ENCODE data around the gene STARD3. TPM values are rescaled to one million over a fixed set of nuclear protein-coding genes. Genes with fewer than 3 reads are reported as not detected.

The STARD3 gene
- polyA plus RNA-seq, 1 donor: 29.9 TPM

- no peak for DNase-seq (ENCODE audit: low read depth)
Measured at GRCh38 chr17:39660397-39661385, 23.7 kb downstream of the STARD3 start.

DNA sequence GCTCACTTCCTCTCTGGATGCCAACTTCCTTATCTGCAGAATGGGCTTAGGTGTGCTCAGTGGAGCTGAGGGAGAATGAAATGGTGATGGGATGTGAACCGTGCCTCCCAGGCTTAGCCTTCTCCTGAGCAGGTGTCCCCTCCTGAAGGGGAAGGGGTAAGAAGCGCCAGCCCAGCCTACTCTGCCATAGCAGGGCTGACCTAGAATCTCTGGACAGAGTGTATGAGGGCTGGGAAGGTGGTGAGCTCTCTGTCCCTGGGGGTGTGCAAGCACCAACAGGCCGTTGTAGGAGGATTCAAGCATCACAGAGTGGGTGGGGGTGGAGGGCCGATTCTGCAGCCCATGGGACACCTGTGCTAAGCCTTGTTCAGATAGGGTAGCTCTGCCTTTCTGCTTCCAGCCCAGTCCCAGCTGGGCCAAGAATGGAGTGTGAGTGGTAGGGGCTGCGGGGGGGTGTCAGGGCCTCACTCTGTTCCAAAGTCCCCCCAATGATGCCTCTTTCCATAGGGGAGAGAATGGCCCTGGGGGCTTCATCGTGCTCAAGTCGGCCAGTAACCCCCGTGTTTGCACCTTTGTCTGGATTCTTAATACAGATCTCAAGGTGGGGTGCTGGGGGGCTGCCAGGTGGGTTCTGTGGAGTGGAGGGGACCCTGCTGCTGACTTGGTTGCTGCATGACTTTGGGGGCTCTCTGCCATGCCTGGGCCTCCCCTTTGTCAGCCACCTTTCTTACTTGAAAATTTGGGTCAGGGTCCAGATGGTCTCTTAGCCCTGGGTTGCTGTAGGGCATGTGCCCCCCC is 25.0 kb downstream of the STARD3 start:
- no peak for DNase-seq (ENCODE audit: low read depth)

DNA sequence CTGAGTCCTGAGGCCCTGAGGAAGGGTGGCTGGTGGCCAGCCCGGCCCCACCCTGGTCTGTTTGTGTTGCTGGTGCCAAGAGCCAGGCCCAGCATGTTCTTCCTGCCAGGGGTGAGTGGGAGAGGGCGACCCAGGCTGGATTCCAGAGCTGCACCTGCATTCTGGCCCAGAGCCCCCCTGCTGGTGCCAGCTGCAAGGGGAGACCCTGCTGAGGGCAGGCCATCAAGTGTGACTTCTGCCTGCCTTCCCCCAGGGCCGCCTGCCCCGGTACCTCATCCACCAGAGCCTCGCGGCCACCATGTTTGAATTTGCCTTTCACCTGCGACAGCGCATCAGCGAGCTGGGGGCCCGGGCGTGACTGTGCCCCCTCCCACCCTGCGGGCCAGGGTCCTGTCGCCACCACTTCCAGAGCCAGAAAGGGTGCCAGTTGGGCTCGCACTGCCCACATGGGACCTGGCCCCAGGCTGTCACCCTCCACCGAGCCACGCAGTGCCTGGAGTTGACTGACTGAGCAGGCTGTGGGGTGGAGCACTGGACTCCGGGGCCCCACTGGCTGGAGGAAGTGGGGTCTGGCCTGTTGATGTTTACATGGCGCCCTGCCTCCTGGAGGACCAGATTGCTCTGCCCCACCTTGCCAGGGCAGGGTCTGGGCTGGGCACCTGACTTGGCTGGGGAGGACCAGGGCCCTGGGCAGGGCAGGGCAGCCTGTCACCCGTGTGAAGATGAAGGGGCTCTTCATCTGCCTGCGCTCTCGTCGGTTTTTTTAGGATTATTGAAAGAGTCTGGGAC is 25.8 kb downstream of the STARD3 start:
- no peak for DNase-seq (ENCODE audit: low read depth)

GRCh38 chr17:39663340-39663687 is 26.4 kb downstream of the STARD3 start:
- no peak for DNase-seq (ENCODE audit: low read depth)

DNA sequence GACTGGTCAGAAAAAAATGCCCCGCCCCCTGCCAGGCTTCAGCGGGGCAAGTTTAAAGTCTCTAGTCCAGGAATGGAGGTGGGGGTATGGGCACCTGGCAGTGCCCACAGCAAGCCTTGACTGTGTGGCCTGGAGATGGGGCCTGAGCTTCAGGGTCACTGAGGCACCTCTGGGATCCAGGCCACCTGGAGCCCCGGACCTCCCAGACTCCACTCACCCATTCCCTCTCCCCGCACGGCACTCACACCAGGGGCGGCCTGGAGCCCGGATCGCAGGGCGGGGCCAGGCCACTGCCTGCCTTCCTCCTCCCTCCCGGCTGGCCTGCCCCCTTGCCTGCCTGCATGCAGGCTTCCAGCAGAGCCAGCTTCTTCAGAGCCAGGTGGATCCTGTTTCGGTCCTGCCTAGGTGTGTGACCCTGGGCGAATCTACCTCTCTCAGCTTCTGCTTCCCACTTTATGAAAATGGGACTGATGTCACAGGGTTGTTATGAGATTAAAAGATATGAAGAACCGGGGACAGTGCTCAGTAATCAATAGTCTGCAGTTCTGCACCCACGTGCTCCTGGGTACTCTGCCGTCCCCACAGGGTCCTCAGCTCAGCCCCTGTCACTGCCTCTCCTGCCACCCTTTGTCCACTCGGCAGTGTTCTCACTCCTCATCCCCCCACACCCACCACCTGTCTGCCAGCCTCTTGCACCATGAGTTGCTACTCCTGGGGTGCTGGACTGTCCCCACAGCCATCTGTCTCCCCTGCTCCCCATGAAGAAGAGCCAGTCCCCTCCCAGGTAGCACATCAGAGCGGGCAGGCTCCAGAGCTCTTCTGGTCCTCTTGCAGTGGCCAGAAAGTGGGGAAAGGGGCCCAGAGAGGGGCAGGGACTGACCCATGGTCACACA is 27.0 kb downstream of the STARD3 start:
- DNase-seq (ENCODE audit: low read depth): no peak

DNA sequence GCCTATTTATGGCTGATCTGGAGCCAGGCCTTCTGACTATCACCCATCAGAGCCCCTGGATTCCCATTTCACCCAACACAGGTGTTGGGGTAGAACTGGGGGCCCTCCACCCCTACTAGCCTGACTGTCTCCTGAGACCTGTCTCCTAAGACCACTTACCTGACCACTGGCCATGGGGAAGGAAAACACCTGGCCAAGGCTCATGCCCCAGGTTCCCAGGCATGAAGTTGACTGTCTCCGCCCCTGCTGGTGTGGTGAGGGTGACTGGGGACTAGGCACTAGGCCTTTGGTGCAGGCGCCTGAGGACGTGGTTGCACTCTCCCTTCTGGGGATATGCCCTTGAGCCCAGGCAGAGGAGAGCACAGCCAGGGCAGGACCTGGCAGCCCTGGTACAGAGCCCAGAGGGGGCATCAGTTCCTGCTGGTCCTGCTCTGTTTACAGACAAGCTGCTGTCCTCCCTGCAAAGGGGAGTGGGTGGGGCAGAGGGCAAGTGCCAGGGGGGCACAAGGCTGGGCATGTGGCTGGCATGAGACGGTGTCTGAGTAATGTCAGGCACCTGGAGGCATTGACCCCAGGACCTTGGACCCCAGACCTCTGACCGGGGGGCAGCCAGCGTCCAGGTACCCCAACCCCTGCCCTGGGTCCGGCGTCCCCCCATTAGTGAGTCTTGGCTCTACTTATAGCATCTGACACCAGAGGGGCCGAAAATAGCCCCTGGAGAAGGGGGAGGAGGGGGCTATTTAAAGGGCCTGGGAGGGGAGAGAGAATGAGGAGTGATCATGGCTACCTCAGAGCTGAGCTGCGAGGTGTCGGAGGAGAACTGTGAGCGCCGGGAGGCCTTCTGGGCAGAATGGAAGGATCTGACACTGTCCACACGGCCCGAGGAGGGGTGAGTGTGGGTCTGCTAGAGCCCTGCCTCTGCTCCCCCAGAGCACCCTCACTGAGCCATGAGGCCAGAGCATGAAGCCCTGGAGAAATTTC is 27.9 kb downstream of the STARD3 start, which contains the start of gene TCAP:
TCAP (plus strand) TSS at position 769 of the 981 bp plus-strand sequence; CDS start at position 780, 11 bp downstream.
- no peak for DNase-seq (ENCODE audit: low read depth)

- DNase-seq (ENCODE audit: low read depth): no peak
Measured at GRCh38 chr17:39665642-39666224, 28.8 kb downstream of the STARD3 start.

DNA sequence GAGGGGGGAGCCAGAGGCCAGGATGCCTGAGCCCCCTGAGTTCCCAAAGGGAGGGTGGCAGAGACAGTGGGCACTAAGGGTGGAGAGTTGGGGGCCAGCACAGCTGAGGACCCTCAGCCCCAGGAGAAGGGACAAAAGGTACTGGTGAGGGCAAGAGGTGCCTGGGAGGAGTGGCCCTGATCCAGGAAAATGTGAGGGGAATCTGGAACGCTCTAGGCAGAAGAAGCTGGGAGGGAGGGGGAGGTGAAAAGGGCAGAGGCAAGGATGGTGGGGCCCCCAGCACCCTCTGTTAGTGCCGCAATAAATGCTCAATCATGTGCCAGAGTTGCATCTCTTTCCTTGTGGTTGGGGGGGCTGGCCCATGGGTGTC is 29.3 kb downstream of the STARD3 start:
- DNase-seq (ENCODE audit: low read depth): no peak

DNA sequence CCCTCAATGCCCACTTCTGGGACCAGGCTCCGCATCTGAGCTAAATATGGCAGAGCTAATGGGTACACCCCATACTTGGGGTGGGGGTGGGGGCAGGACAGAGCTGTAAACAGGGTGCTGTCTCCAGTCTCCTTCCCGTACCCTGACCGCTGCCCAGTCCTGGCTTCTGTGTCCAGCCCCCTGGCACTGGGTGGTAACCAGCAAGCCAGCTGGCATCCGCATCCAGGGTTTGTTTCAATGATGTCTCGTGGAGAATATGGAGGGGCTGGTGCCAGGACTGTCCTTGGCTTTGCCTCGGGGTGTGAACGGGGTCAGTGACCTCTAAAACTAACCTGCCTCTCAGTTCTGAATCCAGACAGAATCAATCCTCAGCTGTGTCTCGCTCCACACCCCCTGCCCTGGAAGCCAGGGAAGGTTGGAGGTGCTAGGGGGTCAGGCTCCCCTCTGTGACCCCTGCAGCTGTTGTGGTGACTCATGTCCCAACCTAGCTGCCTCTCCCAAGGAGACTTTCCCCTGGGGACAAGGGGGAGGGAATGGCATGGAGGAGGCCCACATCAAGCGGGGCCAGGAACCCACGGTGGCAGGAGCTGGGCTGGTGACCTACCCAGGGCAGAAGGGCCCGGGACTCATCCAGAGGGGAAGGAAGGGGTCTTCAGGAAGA is 29.8 kb downstream of the STARD3 start:
- no peak for DNase-seq (ENCODE audit: low read depth)

GRCh38 chr17:39667262-39667944 is 30.5 kb downstream of the STARD3 start:
- DNase-seq (ENCODE audit: low read depth): no peak

DNA sequence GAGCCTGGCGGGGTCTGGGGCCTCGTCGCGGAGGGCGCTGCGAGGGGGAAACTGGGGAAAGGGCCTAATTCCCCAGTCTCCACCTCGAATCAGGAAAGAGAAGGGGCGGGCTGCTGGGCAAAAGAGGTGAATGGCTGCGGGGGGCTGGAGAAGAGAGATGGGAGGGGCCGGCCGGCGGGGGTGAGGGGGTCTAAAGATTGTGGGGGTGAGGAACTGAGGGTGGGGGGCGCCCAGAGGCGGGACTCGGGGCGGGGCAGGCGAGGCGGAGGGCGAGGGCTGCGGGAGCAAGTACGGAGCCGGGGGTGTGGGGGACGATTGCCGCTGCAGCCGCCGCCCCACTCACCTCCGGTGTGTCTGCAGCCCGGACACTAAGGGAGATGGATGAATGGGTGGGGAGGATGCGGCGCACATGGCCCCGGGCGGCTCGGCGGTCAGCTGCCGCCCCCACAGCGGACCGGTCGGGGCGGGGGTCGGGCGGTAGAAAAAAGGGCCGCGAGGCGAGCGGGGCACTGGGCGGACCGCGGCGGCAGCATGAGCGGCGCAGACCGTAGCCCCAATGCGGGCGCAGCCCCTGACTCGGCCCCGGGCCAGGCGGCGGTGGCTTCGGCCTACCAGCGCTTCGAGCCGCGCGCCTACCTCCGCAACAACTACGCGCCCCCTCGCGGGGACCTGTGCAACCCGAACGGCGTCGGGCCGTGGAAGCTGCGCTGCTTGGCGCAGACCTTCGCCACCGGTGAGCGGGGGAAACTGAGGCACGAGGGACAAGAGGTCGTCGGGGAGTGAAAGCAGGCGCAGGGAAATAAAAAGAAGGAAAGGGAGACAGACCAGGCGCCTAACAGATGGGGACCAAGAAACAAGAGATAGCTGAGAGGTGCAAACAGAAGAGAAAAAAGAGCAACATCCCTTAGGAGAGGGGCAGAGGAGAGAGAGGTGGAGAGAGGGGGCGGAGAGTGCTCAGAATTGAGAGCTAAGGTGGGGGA is 31.3 kb downstream of the STARD3 start, which contains the start of gene PNMT:
PNMT (plus strand) TSS at position 509 of the 980 bp plus-strand sequence; CDS start at position 532, 23 bp downstream.
- peak; percentile 17 for DNase-seq (ENCODE audit: low read depth)

DNA sequence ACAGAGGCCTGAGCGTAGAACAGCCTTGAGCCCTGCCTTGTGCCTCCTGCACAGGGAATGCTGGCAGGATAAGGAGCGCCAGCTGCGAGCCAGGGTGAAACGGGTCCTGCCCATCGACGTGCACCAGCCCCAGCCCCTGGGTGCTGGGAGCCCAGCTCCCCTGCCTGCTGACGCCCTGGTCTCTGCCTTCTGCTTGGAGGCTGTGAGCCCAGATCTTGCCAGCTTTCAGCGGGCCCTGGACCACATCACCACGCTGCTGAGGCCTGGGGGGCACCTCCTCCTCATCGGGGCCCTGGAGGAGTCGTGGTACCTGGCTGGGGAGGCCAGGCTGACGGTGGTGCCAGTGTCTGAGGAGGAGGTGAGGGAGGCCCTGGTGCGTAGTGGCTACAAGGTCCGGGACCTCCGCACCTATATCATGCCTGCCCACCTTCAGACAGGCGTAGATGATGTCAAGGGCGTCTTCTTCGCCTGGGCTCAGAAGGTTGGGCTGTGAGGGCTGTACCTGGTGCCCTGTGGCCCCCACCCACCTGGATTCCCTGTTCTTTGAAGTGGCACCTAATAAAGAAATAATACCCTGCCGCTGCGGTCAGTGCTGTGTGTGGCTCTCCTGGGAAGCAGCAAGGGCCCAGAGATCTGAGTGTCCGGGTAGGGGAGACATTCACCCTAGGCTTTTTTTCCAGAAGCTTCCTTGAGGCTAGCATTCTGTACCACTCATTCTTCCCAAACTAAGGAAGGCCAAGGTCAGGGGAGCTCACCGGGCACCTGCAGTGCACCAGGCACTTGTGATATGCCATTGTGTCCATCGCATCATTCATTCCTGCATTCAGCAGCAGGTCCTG is 33.2 kb downstream of the STARD3 start:
- no peak for DNase-seq (ENCODE audit: low read depth)

GRCh38 chr17:39670746-39671145 is 33.8 kb downstream of the STARD3 start:
- no peak for DNase-seq (ENCODE audit: low read depth)

- DNase-seq (ENCODE audit: low read depth): no peak
Measured at GRCh38 chr17:39671651-39672521, 34.9 kb downstream of the STARD3 start.
